SK-N-SH treated with all-trans-retinoic acid at 6 μM for 48 hours (cell line): ENCODE measurements around the gene UBE2I.
A peak's percentile ranks its signal among the peaks of the same experiment; 100 is the strongest.

ENCODE experiments used
- ATAC-seq: fragments of 200-7000 bp; cut with Tn5 transposase; 3 replicates; pipeline ENCODE4 v1.9.1; 2020; ENCODE audit warnings: mild to moderate bottlenecking, moderate library complexity
- ARNTL ChIP-seq: fragments of 450-650 bp; formaldehyde crosslinking; IDR thresholded peaks from 2 replicates; pipeline ENCODE4 v1.5.0; 2020; ENCODE audit warnings: low read depth, mild to moderate bottlenecking, moderate library complexity, borderline replicate concordance
- ESRRG ChIP-seq: fragments of 250-450 bp; sonication (Bioruptor Pico); IDR thresholded peaks from 2 replicates; pipeline ENCODE4 v1.6.1; 2021; ENCODE audit warnings: mild to moderate bottlenecking
- GLIS3 ChIP-seq: fragments of 250-450 bp; sonication (Bioruptor Pico); IDR thresholded peaks from 2 replicates; pipeline ENCODE4 v1.5.0; 2020; ENCODE audit warnings: mild to moderate bottlenecking, moderate library complexity
- ISL1 ChIP-seq: fragments of 250-450 bp; sonication (Bioruptor Pico); IDR thresholded peaks from 2 replicates; pipeline ENCODE4 v2.1.2; 2022; ENCODE audit warnings: mild to moderate bottlenecking, moderate library complexity
- OSR1 ChIP-seq: fragments of 250-450 bp; sonication (Bioruptor Pico); IDR thresholded peaks from 2 replicates; pipeline ENCODE4 v1.8.0; 2022; ENCODE audit warnings: moderate library complexity, mild to moderate bottlenecking, inconsistent platforms
- PPARA ChIP-seq: fragments of 250-450 bp; sonication (Bioruptor Pico); IDR thresholded peaks from 2 replicates; pipeline ENCODE4 v1.5.0; 2020; ENCODE audit warnings: mild to moderate bottlenecking, borderline replicate concordance
- RARB ChIP-seq: fragments of 250-450 bp; sonication (Bioruptor Pico); IDR thresholded peaks from 2 replicates; pipeline ENCODE4 v1.8.0; 2021; ENCODE audit warnings: mild to moderate bottlenecking, moderate library complexity
- SNAI2 ChIP-seq: fragments of 250-450 bp; sonication (Bioruptor Pico); IDR thresholded peaks from 2 replicates; pipeline ENCODE4 v1.5.0; 2020; ENCODE audit warnings: mild to moderate bottlenecking, moderate library complexity
- TOX ChIP-seq: fragments of 250-450 bp; sonication (Bioruptor Pico); IDR thresholded peaks from 2 replicates; pipeline ENCODE4 v1.8.0; 2021; ENCODE audit warnings: mild to moderate bottlenecking, moderate library complexity, borderline replicate concordance
- ZC3H10 ChIP-seq: fragments of 250-450 bp; sonication (Bioruptor Pico); IDR thresholded peaks from 2 replicates; pipeline ENCODE4 v1.5.1; 2021; ENCODE audit warnings: mild to moderate bottlenecking, moderate library complexity
- ZFP3 ChIP-seq: fragments of 250-450 bp; sonication (Bioruptor Pico); IDR thresholded peaks from 2 replicates; pipeline ENCODE4 v1.5.0; 2020; ENCODE audit warnings: mild to moderate bottlenecking, moderate library complexity
- ZNF70 ChIP-seq: fragments of 450-650 bp; formaldehyde crosslinking; IDR thresholded peaks from 2 replicates; pipeline ENCODE4 v1.5.0; 2020; ENCODE audit warnings: mild to moderate bottlenecking, moderate library complexity
- TF ChIP-seq, protein P1 (sequence below): fragments of 250-450 bp; sonication (Bioruptor Pico); IDR thresholded peaks from 2 replicates; pipeline ENCODE4 v1.5.1; 2021; ENCODE audit warnings: mild to moderate bottlenecking, moderate library complexity
- TF ChIP-seq, protein P2 (sequence below): fragments of 250-450 bp; sonication (Bioruptor Pico); IDR thresholded peaks from 2 replicates; pipeline ENCODE4 v1.8.0; 2021; ENCODE audit warnings: low read depth, mild to moderate bottlenecking, moderate library complexity, borderline replicate concordance
- TF ChIP-seq, protein P3 (sequence below): fragments of 250-450 bp; sonication (Bioruptor Pico); IDR thresholded peaks from 2 replicates; pipeline ENCODE4 v1.8.0; 2020; ENCODE audit warnings: mild to moderate bottlenecking, moderate library complexity, borderline replicate concordance
- TF ChIP-seq, protein P4 (sequence below): fragments of 250-450 bp; sonication (Bioruptor Pico); IDR thresholded peaks from 2 replicates; pipeline ENCODE4 v1.5.0; 2020; ENCODE audit warnings: mild to moderate bottlenecking, moderate library complexity

The UBE2I gene

DNA sequence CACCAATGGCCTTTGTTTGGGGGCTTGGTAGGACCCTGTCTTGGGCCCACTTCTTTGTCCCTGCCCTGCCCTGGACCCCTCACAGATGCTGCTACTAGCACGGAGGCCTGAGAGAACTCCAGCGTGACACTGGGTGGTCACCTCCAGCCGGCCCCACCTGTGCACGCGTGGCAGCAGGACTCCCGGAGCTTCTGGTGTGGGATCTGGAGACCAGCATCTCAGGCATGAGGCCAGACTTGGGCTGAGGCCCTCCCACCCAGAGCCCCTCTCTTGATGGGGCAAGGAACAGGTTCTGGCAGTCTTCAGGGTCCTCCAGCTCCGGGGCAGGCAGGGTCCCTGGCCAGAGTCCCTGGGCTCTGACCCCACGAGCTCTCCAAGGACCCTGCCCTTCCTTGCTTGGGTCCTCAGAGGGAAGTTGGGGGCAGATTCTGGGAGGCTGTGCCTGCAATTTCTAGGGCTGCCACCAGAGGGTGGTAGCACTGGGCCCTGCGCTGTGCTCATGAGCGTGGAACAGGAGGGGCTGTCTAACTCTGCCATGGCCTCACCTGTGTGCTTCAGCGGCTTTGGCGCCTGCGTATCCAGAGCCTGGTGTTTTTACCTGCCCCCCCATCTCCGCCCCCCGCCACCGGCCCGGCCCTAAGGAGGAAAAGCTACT is 21.0 kb downstream of the UBE2I start:
- no peak for ATAC-seq

DNA sequence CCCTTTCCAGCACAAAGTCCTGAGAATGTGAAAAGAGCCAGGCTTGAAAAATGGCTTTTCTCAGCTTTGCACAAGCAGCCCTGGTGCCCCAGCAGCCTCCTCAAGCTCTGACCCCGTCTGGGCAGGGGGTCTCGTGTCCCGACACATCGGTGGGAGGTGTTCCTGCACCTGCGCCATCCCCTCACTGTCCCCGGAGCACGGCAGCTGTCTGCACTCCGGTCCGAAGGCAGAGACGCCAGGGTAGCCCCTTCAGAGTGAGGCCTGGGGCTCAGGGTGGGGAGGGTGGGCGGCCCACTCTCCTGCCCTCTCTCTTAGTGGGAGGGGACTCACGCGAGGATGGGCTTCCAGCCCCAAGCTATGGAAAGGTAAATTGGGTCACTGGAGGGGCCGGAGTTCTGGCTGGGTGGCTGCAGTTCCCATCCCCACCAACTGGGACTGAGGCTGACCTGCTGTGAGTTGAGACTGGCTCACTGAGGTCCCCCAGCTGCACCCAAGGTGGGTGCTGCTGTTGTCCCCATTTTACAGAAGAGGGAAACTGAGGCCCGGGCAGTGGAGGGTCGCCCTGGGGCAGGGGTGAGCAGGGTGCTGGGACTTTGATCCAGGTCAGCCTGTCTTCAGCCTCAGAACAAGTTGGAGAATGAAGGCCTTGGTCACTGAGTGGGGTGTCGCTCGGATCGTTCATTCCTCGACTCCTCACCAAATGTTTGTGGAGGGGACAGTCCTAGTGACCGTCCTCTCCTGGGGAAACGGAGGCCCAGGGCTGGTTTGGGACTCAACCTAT is 21.7 kb downstream of the UBE2I start:
- no peak for TF ChIP-seq TOX (CRISPR knock-in tag)
- TF ChIP-seq, protein P1, sequence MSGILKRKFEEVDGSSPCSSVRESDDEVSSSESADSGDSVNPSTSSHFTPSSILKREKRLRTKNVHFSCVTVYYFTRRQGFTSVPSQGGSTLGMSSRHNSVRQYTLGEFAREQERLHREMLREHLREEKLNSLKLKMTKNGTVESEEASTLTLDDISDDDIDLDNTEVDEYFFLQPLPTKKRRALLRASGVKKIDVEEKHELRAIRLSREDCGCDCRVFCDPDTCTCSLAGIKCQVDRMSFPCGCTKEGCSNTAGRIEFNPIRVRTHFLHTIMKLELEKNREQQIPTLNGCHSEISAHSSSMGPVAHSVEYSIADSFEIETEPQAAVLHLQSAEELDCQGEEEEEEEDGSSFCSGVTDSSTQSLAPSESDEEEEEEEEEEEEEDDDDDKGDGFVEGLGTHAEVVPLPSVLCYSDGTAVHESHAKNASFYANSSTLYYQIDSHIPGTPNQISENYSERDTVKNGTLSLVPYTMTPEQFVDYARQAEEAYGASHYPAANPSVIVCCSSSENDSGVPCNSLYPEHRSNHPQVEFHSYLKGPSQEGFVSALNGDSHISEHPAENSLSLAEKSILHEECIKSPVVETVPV (CRISPR knock-in tag): no peak
- no peak for TF ChIP-seq ESRRG (CRISPR knock-in tag)
- no peak for TF ChIP-seq OSR1 (CRISPR knock-in tag)
- TF ChIP-seq, all 23 proteins: peak for 0
- ATAC-seq: no peak

More for the DNA sequence above, 21.0 kb downstream of the UBE2I start:
- no peak for TF ChIP-seq TOX (CRISPR knock-in tag)

DNA sequence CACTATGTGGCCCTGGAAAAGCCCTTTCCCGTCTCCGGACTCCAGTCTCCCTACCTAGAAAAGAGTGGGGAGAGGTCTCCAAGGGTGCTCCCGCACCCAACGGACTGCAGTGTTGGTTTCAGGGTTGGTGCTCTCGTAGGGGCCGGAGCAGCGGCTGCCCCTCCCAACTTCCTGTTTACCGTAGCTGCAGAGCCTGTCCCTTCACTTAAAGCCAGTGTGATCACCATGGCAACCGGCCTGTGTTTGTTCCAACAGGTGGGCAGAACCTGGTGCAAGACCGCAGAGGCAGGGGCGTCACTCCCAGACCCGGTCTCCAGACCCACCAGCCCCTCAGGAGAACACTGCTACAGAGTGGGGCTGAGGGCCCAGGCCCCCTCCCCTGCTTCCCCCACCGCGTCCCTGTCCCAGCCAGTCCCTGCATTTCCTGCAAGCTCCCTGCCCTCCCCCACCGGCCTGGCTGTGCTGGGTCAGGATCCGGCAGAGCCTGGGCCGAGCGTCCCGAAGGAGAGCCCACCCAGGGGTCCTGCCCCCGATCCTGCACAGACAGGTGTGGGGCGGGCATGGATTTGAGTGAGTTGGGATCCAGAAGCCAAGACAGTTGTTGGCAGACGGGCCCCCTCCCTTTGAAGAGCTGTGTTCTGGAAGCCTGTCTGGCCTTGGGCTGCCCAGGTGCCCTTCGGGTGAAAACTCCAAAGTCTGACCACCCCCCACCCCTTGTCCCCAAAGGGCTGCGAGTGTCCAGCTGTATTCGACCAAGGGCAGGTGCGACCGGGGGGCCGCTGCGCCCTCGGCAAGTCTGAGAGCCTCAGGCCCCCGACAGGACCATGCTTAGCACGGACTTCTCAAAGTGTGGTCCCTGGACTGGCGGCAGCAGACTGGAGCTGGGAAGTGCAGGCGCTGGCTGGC is 22.5 kb downstream of the UBE2I start:
- TF ChIP-seq SNAI2 (CRISPR knock-in tag) (no peak), ISL1 (CRISPR knock-in tag) (no peak), ZC3H10 (no peak), ARNTL (no peak), ZNF70 (CRISPR knock-in tag) (no peak), ZFP3 (CRISPR knock-in tag) (no peak), GLIS3 (CRISPR knock-in tag) (no peak), PPARA (CRISPR knock-in tag) (no peak), TOX (CRISPR knock-in tag) (no peak), RARB (CRISPR knock-in tag) (no peak)
- TF ChIP-seq, protein P1 (CRISPR knock-in tag): no peak
- TF ChIP-seq, protein P2, sequence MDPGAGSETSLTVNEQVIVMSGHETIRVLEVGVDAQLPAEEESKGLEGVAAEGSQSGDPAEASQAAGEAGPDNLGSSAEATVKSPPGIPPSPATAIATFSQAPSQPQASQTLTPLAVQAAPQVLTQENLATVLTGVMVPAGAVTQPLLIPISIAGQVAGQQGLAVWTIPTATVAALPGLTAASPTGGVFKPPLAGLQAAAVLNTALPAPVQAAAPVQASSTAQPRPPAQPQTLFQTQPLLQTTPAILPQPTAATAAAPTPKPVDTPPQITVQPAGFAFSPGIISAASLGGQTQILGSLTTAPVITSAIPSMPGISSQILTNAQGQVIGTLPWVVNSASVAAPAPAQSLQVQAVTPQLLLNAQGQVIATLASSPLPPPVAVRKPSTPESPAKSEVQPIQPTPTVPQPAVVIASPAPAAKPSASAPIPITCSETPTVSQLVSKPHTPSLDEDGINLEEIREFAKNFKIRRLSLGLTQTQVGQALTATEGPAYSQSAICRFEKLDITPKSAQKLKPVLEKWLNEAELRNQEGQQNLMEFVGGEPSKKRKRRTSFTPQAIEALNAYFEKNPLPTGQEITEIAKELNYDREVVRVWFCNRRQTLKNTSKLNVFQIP: no peak
- TF ChIP-seq, protein P3, sequence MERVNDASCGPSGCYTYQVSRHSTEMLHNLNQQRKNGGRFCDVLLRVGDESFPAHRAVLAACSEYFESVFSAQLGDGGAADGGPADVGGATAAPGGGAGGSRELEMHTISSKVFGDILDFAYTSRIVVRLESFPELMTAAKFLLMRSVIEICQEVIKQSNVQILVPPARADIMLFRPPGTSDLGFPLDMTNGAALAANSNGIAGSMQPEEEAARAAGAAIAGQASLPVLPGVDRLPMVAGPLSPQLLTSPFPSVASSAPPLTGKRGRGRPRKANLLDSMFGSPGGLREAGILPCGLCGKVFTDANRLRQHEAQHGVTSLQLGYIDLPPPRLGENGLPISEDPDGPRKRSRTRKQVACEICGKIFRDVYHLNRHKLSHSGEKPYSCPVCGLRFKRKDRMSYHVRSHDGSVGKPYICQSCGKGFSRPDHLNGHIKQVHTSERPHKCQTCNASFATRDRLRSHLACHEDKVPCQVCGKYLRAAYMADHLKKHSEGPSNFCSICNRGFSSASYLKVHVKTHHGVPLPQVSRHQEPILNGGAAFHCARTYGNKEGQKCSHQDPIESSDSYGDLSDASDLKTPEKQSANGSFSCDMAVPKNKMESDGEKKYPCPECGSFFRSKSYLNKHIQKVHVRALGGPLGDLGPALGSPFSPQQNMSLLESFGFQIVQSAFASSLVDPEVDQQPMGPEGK (CRISPR knock-in tag): no peak
- ATAC-seq: peak; percentile 31

DNA sequence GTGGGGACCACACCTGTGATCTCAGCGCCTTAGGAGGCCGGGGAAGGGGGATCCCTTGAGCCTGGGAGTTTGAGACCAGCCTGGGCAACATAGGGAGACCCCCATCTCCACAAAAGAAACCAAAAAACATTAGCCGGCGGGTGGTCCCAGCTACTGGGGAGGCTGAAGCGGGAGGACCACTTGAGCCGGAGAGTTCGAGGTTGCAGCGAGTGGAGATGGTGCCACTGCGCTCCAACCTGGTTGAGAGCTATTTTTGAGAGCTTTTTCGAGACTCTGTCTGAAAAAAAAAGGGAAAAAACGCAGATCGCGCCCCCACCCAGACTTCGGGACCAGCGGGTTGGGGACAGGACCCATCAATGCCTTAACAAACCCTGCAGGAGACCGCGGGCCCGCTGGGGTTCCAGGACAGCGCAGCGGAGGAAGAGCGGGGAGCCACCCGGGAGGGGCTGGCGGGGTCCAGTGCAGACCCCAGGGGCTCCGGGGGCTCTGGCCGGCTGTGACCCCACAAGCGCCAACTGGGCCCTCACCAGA is 23.2 kb downstream of the UBE2I start:
- no peak for ATAC-seq
- TF ChIP-seq, protein P3 (CRISPR knock-in tag): no peak
- TF ChIP-seq ESRRG (CRISPR knock-in tag): no peak
- TF ChIP-seq, protein P4, sequence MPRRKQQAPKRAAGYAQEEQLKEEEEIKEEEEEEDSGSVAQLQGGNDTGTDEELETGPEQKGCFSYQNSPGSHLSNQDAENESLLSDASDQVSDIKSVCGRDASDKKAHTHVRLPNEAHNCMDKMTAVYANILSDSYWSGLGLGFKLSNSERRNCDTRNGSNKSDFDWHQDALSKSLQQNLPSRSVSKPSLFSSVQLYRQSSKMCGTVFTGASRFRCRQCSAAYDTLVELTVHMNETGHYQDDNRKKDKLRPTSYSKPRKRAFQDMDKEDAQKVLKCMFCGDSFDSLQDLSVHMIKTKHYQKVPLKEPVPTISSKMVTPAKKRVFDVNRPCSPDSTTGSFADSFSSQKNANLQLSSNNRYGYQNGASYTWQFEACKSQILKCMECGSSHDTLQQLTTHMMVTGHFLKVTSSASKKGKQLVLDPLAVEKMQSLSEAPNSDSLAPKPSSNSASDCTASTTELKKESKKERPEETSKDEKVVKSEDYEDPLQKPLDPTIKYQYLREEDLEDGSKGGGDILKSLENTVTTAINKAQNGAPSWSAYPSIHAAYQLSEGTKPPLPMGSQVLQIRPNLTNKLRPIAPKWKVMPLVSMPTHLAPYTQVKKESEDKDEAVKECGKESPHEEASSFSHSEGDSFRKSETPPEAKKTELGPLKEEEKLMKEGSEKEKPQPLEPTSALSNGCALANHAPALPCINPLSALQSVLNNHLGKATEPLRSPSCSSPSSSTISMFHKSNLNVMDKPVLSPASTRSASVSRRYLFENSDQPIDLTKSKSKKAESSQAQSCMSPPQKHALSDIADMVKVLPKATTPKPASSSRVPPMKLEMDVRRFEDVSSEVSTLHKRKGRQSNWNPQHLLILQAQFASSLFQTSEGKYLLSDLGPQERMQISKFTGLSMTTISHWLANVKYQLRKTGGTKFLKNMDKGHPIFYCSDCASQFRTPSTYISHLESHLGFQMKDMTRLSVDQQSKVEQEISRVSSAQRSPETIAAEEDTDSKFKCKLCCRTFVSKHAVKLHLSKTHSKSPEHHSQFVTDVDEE (CRISPR knock-in tag): no peak
- no peak for TF ChIP-seq RARB (CRISPR knock-in tag)
